Measurements from ENCODE around the gene S100A6. TPM values are rescaled to one million over a fixed set of nuclear protein-coding genes. Genes with fewer than 3 reads are reported as not detected.

S100A6 gene
- total RNA-seq, 1 experiment from 2014 or later, result 904 TPM

GRCh38 chr1:153540394-153541361 is 4.9 kb upstream of the S100A6 start, which contains the start of gene S100A5:
S100A5 (minus strand) TSS chr1:153540934; CDS start chr1:153540191, 743 bp downstream.
- H3K36me3 ChIP-seq, result peaks cover 20% of the 10 kb centered on the region
- no peak within 1 kb of the TSS for H3K4me3 ChIP-seq
- peak; percentile 58 for DNase-seq
- H3K27me3 ChIP-seq, result no peaks in the 10 kb centered on the region
- H3K9me3 ChIP-seq, result no peaks in the 10 kb centered on the region

- H3K9me3 ChIP-seq, result no peaks in the 10 kb centered on the region
- no peak for DNase-seq
- H3K4me3 ChIP-seq, result no peak overlapping the region
- H3K27me3 ChIP-seq, result no peaks in the 10 kb centered on the region
- peaks cover 29% of the 10 kb centered on the region for H3K36me3 ChIP-seq
Measured at GRCh38 chr1:153539395-153540093, 3.8 kb upstream of the S100A6 start.

- Histone ChIP-seq H3K27me3 (no peaks in the 10 kb centered on the region), H3K9me3 (no peaks in the 10 kb centered on the region), H3K4me3 (no peak overlapping the region), H3K36me3 (peaks cover 26% of the 10 kb centered on the region)
- DNase-seq, result no peak
Measured at GRCh38 chr1:153538315-153538821, 2.6 kb upstream of the S100A6 start.

- H3K9me3 ChIP-seq, result no peaks in the 10 kb centered on the region
- peaks cover 28% of the 10 kb centered on the region for H3K36me3 ChIP-seq
- no peak overlapping the region for H3K4me3 ChIP-seq
- DNase-seq, result no peak
- no peaks in the 10 kb centered on the region for H3K27me3 ChIP-seq
Measured at GRCh38 chr1:153537376-153537730, 1.6 kb upstream of the S100A6 start.

GRCh38 chr1:153536671-153537375 is 1.0 kb upstream of the S100A6 start:
- no peaks in the 10 kb centered on the region for H3K27me3 ChIP-seq
- H3K36me3 ChIP-seq, result peaks cover 28% of the 10 kb centered on the region
- DNase-seq, result no peak
- no peak overlapping the region; the same call in 1 of the 2 replicates for H3K4me3 ChIP-seq
- no peaks in the 10 kb centered on the region for H3K9me3 ChIP-seq

- Histone ChIP-seq H3K9me3 (no peaks in the 10 kb centered on the region), H3K36me3 (peaks cover 28% of the 10 kb centered on the region), H3K27me3 (no peaks in the 10 kb centered on the region), H3K4me3 (peak overlapping the region; percentile 95)
- DNase-seq, result peak; percentile 95
Measured at GRCh38 chr1:153536012-153536670, 350 bp upstream of the S100A6 start.

GRCh38 chr1:153534925-153535241 is 908 bp downstream of the S100A6 start:
- Histone ChIP-seq H3K36me3 (peaks cover 28% of the 10 kb centered on the region), H3K27me3 (no peaks in the 10 kb centered on the region), H3K4me3 (peak overlapping the region; percentile 95), H3K9me3 (no peaks in the 10 kb centered on the region)
- DNase-seq, result no peak

- Histone ChIP-seq H3K27me3 (no peaks in the 10 kb centered on the region), H3K4me3 (peak overlapping the region; percentile 95), H3K9me3 (no peaks in the 10 kb centered on the region), H3K36me3 (peaks cover 28% of the 10 kb centered on the region)
- DNase-seq, result peak; percentile 74
Measured at GRCh38 chr1:153534226-153534924, 1.4 kb downstream of the S100A6 start.

GRCh38 chr1:153533689-153534201 is 2.0 kb downstream of the S100A6 start:
- Histone ChIP-seq H3K36me3 (peaks cover 28% of the 10 kb centered on the region), H3K27me3 (no peaks in the 10 kb centered on the region), H3K9me3 (no peaks in the 10 kb centered on the region), H3K4me3 (peak overlapping the region; percentile 95)
- DNase-seq, result peak; percentile 95

GRCh38 chr1:153532769-153533599 is 2.8 kb downstream of the S100A6 start:
- peaks cover 28% of the 10 kb centered on the region for H3K36me3 ChIP-seq
- DNase-seq, result peak; percentile 84
- peak overlapping the region; percentile 95 for H3K4me3 ChIP-seq
- no peaks in the 10 kb centered on the region for H3K27me3 ChIP-seq
- H3K9me3 ChIP-seq, result no peaks in the 10 kb centered on the region

- no peak for DNase-seq
- H3K9me3 ChIP-seq, result no peaks in the 10 kb centered on the region
- no peak overlapping the region for H3K4me3 ChIP-seq
- H3K36me3 ChIP-seq, result peaks cover 31% of the 10 kb centered on the region
- H3K27me3 ChIP-seq, result no peaks in the 10 kb centered on the region
Measured at GRCh38 chr1:153532181-153532580, 3.6 kb downstream of the S100A6 start.

- peaks cover 31% of the 10 kb centered on the region for H3K36me3 ChIP-seq
- no peak for DNase-seq
- H3K4me3 ChIP-seq, result no peak overlapping the region
- H3K9me3 ChIP-seq, result no peaks in the 10 kb centered on the region
- H3K27me3 ChIP-seq, result no peaks in the 10 kb centered on the region
Measured at GRCh38 chr1:153531638-153532037, 4.2 kb downstream of the S100A6 start.

- Histone ChIP-seq H3K4me3 (no peak overlapping the region), H3K9me3 (no peaks in the 10 kb centered on the region), H3K27me3 (no peaks in the 10 kb centered on the region), H3K36me3 (peaks cover 4% of the 10 kb centered on the region)
- DNase-seq, result no peak
Measured at GRCh38 chr1:153527683-153528040, 8.1 kb downstream of the S100A6 start.

GRCh38 chr1:153527023-153527682 is 8.6 kb downstream of the S100A6 start:
- H3K36me3 ChIP-seq, result peaks cover 3% of the 10 kb centered on the region
- DNase-seq, result no peak

More at GRCh38 chr1:153527023-153527682, 8.6 kb downstream of the S100A6 start:
- H3K4me3 ChIP-seq, result no peak overlapping the region
- no peaks in the 10 kb centered on the region for H3K27me3 ChIP-seq
- no peaks in the 10 kb centered on the region for H3K9me3 ChIP-seq

All from MG63 (cell line).